22Rv1 (cell line): Measurements from ENCODE around the gene NR4A3.

Source experiments
- ZFX ChIP-seq: fragments of 450-650 bp; IDR thresholded peaks from 2 replicates; pipeline ENCODE4 v1.6.1; 2017; ENCODE audit warnings: antibody characterized with exemption, borderline replicate concordance
- TF ChIP-seq, protein P1 (sequence below): fragments of 450-650 bp; IDR thresholded peaks from 2 replicates; pipeline ENCODE4 v1.5.1; 2017; ENCODE audit warnings: mild to moderate bottlenecking

DNA sequence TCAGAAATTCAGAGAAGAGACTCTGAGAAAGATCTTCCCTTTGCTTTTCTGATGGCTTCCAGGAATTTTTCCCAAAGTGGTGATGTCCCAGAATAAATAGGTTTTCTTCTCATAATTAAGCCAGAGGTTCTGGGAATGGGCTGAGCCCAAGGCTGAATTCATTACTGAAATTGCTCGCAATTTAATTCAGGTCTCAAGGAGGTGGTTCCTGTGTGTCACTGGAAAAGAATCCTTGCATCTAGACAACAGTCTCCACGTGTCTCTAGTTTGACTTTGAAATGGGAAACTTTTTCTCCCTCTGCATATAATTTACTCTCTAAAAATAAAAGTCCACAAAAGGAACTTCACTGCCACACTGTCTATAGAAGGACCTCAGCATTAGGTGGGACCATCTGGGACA is 57.0 kb downstream of the NR4A3 start:
- TF ChIP-seq, protein P1, sequence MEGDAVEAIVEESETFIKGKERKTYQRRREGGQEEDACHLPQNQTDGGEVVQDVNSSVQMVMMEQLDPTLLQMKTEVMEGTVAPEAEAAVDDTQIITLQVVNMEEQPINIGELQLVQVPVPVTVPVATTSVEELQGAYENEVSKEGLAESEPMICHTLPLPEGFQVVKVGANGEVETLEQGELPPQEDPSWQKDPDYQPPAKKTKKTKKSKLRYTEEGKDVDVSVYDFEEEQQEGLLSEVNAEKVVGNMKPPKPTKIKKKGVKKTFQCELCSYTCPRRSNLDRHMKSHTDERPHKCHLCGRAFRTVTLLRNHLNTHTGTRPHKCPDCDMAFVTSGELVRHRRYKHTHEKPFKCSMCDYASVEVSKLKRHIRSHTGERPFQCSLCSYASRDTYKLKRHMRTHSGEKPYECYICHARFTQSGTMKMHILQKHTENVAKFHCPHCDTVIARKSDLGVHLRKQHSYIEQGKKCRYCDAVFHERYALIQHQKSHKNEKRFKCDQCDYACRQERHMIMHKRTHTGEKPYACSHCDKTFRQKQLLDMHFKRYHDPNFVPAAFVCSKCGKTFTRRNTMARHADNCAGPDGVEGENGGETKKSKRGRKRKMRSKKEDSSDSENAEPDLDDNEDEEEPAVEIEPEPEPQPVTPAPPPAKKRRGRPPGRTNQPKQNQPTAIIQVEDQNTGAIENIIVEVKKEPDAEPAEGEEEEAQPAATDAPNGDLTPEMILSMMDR = no peak
- TF ChIP-seq ZFX = no peak
